ENCODE data around the gene MAMDC2.

The MAMDC2 gene

DNA sequence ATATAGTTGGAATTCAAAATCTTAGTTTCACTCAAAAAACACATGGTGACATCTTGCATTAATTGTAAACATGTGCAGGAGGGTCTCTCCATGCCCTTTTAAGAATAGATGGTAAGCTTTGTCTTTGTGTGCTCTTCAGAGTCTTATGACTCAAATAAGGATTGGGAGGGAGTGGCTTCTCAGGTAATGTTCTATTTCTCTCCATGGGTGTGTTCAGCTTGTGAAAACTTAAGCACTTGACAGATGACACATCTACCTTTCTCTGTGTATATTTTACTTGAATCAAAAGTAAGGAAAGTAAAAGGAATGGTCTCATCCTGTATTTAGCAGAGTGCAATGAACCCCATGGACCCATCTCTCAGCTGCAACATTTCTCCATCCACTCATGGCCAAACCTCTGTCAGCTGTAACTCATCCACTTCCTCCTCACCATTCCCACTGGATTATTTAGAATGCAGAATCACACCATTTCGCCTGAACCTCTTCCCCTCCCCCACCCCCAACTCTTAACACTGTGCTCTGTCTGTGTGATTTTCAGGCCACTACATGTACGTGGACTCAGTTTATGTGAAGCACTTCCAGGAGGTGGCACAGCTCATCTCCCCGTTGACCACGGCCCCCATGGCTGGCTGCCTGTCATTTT is 82.1 kb downstream of the MAMDC2 start:
- Histone ChIP-seq H3K4me3 (ENCODE audit: insufficient read depth, low read length, poor library complexity, severe bottlenecking) (no peak overlapping the region), H3K79me2 (ENCODE audit: insufficient read depth, low read length) (no peaks in the 10 kb centered on the region), H3K9ac (ENCODE audit: low read length) (no peak overlapping the region), H3K27ac (ENCODE audit: low read depth, low read length) (no peak overlapping the region), H3K9me3 (ENCODE audit: insufficient read depth, low read length) (no peaks in the 10 kb centered on the region), H3F3A (ENCODE audit: insufficient read depth) (no peaks in the 10 kb centered on the region), H3K4me2 (ENCODE audit: low read depth, low read length, poor library complexity, severe bottlenecking) (no peak overlapping the region), H4K20me1 (ENCODE audit: low read depth, low read length) (no peaks in the 10 kb centered on the region), H3K27me3 (ENCODE audit: low read length) (no peaks in the 10 kb centered on the region), H3K36me3 (ENCODE audit: low read length) (no peaks in the 10 kb centered on the region), H3K9me2 (replicated peaks; ENCODE audit: insufficient read depth, low read length) (no peaks in the 10 kb centered on the region), H2AFZ (ENCODE audit: low read depth, low read length, severe bottlenecking) (no peak overlapping the region)
- TF ChIP-seq, protein P1, sequence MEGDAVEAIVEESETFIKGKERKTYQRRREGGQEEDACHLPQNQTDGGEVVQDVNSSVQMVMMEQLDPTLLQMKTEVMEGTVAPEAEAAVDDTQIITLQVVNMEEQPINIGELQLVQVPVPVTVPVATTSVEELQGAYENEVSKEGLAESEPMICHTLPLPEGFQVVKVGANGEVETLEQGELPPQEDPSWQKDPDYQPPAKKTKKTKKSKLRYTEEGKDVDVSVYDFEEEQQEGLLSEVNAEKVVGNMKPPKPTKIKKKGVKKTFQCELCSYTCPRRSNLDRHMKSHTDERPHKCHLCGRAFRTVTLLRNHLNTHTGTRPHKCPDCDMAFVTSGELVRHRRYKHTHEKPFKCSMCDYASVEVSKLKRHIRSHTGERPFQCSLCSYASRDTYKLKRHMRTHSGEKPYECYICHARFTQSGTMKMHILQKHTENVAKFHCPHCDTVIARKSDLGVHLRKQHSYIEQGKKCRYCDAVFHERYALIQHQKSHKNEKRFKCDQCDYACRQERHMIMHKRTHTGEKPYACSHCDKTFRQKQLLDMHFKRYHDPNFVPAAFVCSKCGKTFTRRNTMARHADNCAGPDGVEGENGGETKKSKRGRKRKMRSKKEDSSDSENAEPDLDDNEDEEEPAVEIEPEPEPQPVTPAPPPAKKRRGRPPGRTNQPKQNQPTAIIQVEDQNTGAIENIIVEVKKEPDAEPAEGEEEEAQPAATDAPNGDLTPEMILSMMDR (IDR thresholded peaks at IDR 0.05; ENCODE audit: insufficient read depth, low read length, poor library complexity, severe bottlenecking), result no peak
- no peak for TF ChIP-seq EZH2phosphoT487 (conservative IDR thresholded peaks at IDR 0.05; ENCODE audit: low read length)

DNA sequence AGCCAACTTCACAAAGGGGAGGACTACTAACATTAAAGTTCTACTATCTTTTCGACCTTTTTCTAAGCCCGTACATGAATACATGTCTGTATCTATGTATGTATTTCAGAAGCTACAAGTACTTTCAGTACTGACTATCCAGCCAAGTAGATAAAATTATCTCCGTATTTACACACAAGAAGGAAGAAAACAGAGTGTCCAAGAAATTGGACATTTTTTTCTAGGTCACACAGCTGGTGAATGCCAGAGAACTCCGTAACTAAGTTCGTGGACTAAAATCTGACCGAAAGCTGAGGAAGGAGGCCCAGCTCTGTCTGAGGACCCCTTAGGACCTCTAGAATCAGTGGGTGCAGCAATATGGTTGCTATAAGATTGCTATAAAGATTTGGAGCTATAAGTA is 83.4 kb downstream of the MAMDC2 start:
- no peak for TF ChIP-seq EZH2phosphoT487 (conservative IDR thresholded peaks at IDR 0.05; ENCODE audit: low read length)
- TF ChIP-seq, protein P1 (IDR thresholded peaks at IDR 0.05; ENCODE audit: insufficient read depth, low read length, poor library complexity, severe bottlenecking), result no peak
- Histone ChIP-seq H3K9me3 (ENCODE audit: insufficient read depth, low read length) (no peaks in the 10 kb centered on the region), H4K20me1 (ENCODE audit: low read depth, low read length) (no peaks in the 10 kb centered on the region), H3K27ac (ENCODE audit: low read depth, low read length) (no peak overlapping the region), H3K4me2 (ENCODE audit: low read depth, low read length, poor library complexity, severe bottlenecking) (no peak overlapping the region), H3K27me3 (ENCODE audit: low read length) (no peaks in the 10 kb centered on the region), H3K79me2 (ENCODE audit: insufficient read depth, low read length) (no peaks in the 10 kb centered on the region), H3F3A (ENCODE audit: insufficient read depth) (no peaks in the 10 kb centered on the region), H3K9me2 (replicated peaks; ENCODE audit: insufficient read depth, low read length) (no peaks in the 10 kb centered on the region), H3K4me3 (ENCODE audit: insufficient read depth, low read length, poor library complexity, severe bottlenecking) (no peak overlapping the region), H2AFZ (ENCODE audit: low read depth, low read length, severe bottlenecking) (no peak overlapping the region), H3K36me3 (ENCODE audit: low read length) (no peaks in the 10 kb centered on the region), H3K9ac (ENCODE audit: low read length) (no peak overlapping the region)

DNA sequence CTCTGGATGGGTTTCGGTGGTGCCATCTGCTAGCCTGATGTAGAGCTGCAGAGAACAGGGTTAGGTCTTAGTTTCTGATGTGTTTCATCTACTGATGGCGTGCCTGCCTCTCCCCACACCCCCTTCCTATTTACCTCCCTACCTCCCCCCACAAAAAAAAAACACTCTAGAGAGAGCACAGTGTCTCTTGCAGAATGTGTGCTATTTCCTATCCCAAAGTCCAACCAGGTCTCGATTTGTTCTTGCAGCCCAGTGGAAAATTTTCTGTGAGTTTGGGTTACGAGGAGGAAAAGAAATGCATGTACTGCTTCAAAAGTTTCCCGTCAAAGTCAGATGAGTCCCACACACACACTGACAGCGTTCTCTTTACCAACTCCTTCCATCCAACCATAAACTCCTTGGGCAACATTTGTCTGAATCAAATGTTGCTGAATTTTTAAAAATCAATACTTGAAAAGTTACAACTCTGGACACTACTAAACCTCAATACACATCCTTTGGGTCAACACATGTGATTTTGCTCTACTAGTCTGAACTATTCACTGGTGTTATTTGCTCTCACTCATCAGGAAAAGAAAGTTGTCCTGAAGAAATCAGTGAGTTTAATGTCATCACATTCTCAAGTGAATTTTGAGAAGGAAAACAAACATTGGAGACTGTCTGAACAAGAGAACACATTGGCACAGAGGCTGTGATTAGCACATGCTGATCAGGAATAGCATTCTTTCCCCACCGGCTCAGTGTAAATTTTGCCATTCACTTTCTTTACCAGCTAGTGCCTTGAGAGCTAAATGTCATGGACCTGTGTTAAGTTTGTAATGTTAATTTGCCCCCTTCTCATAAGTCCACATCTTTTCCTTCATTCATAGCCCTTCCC is 84.1 kb downstream of the MAMDC2 start:
- no peaks in the 10 kb centered on the region for H3K9me3 ChIP-seq (ENCODE audit: insufficient read depth, low read length)
- no peak overlapping the region for H3K9ac ChIP-seq (ENCODE audit: low read length)
- H3K4me3 ChIP-seq (ENCODE audit: insufficient read depth, low read length, poor library complexity, severe bottlenecking), result no peak overlapping the region
- no peak overlapping the region for H3K27ac ChIP-seq (ENCODE audit: low read depth, low read length)
- no peaks in the 10 kb centered on the region for H3F3A ChIP-seq (ENCODE audit: insufficient read depth)
- H4K20me1 ChIP-seq (ENCODE audit: low read depth, low read length), result no peaks in the 10 kb centered on the region
- no peaks in the 10 kb centered on the region for H3K79me2 ChIP-seq (ENCODE audit: insufficient read depth, low read length)
- no peaks in the 10 kb centered on the region for H3K36me3 ChIP-seq (ENCODE audit: low read length)
- H3K9me2 ChIP-seq (replicated peaks; ENCODE audit: insufficient read depth, low read length), result no peaks in the 10 kb centered on the region
- no peak overlapping the region for H2AFZ ChIP-seq (ENCODE audit: low read depth, low read length, severe bottlenecking)
- TF ChIP-seq, protein P1 (IDR thresholded peaks at IDR 0.05; ENCODE audit: insufficient read depth, low read length, poor library complexity, severe bottlenecking), result no peak
- no peak for TF ChIP-seq EZH2phosphoT487 (conservative IDR thresholded peaks at IDR 0.05; ENCODE audit: low read length)
- no peak overlapping the region for H3K4me2 ChIP-seq (ENCODE audit: low read depth, low read length, poor library complexity, severe bottlenecking)
- no peaks in the 10 kb centered on the region for H3K27me3 ChIP-seq (ENCODE audit: low read length)
